Activated naive CD8-positive, alpha-beta T cell treated with anti-CD3 and anti-CD28 coated beads, Interleukin-2, amount 10 ng/mL, durations not matched to agents 7 days and 5 days (primary cell): Measurements from ENCODE around the gene MINK1. TPM values are rescaled to one million over a fixed set of nuclear protein-coding genes. Genes with fewer than 3 reads are reported as not detected.

Experiments used
- ATAC-seq: fragments of 150-1000 bp; cut with Tn5 transposase; one replicate; pipeline ENCODE4 v1.10.0; 2021; ENCODE audit warnings: low read depth, moderate library complexity
- POLR2A ChIA-PET: fragments of 350-600 bp; sonication (Branson Sonifier 250); formaldehyde crosslinking; loops from one replicate; lab custom pipeline; 2021; ENCODE audit warnings: antibody characterized with exemption; lab: Charles Lee
- DNase-seq: peaks from one replicate; pipeline ENCODE4 v3.0.0; 2021
- H3K27ac Mint-ChIP-seq: one replicate; pipeline ENCODE4 v1.8.0; 2022; ENCODE audit warnings: mild to moderate bottlenecking, mixed read lengths
- H3K27me3 Mint-ChIP-seq: one replicate; pipeline ENCODE4 v1.8.0; 2022; ENCODE audit warnings: mild to moderate bottlenecking, moderate library complexity, mixed read lengths
- H3K36me3 Mint-ChIP-seq: one replicate; pipeline ENCODE4 v1.8.0; 2021; ENCODE audit warnings: mild to moderate bottlenecking, mixed read lengths
- H3K4me1 Mint-ChIP-seq: one replicate; pipeline ENCODE4 v1.8.0; 2021; ENCODE audit warnings: mixed read lengths
- H3K4me3 Mint-ChIP-seq: one replicate; pipeline ENCODE4 v1.8.0; 2022; ENCODE audit warnings: mild to moderate bottlenecking, moderate library complexity, mixed read lengths
- H3K9me3 Mint-ChIP-seq: one replicate; pipeline ENCODE4 v1.8.0; 2021; ENCODE audit warnings: mixed read lengths
- total RNA-seq, 2 experiments: library from RNA; stranded (reverse); gene quantifications; one replicate each; pipeline ENCODE4 v1.2.3, GENCODE V29; 2021

Gene MINK1
- total RNA-seq, 2 experiments from 2014 or later = 123 to 128 TPM

- no peak overlapping the region for H3K4me3 Mint-ChIP-seq
- H3K27ac Mint-ChIP-seq = no peak overlapping the region
- no peak for ATAC-seq
- DNase-seq = no peak
- H3K9me3 Mint-ChIP-seq = no peaks in the 10 kb centered on the region
- H3K27me3 Mint-ChIP-seq = no peaks in the 10 kb centered on the region
- POLR2A ChIA-PET = interaction anchor here (0.7 kb wide), 1 partner anchor 408 kb away, joined by 4 read pairs; no protein-coding TSS in a partner anchor
- H3K36me3 Mint-ChIP-seq = peaks cover 5% of the 10 kb centered on the region
- H3K4me1 Mint-ChIP-seq = no peaks in the 10 kb centered on the region
Observed at GRCh38 chr17:4880857-4881256, 47.7 kb downstream of the MINK1 start.

- Mint-ChIP-seq H3K27me3 (no peaks in the 10 kb centered on the region), H3K4me1 (no peaks in the 10 kb centered on the region), H3K27ac (no peak overlapping the region), H3K4me3 (no peak overlapping the region), H3K9me3 (no peaks in the 10 kb centered on the region), H3K36me3 (peaks cover 9% of the 10 kb centered on the region)
- ATAC-seq (peak; percentile 82), DNase-seq (peak; percentile 74)
- POLR2A ChIA-PET = no interaction called here
Observed at GRCh38 chr17:4881761-4882555, 48.8 kb downstream of the MINK1 start.

- ATAC-seq (no peak), DNase-seq (no peak)
- Mint-ChIP-seq H3K27ac (no peak overlapping the region), H3K4me3 (no peak overlapping the region), H3K4me1 (no peaks in the 10 kb centered on the region), H3K9me3 (no peaks in the 10 kb centered on the region), H3K36me3 (peaks cover 11% of the 10 kb centered on the region), H3K27me3 (no peaks in the 10 kb centered on the region)
- POLR2A ChIA-PET = interaction anchor here (0.7 kb wide), 1 partner anchor 94 kb away, joined by 6 read pairs; no protein-coding TSS in a partner anchor
Observed at GRCh38 chr17:4884489-4884888, 51.3 kb downstream of the MINK1 start.

- Mint-ChIP-seq H3K27ac (no peak overlapping the region), H3K36me3 (peaks cover 11% of the 10 kb centered on the region), H3K4me1 (no peaks in the 10 kb centered on the region), H3K27me3 (no peaks in the 10 kb centered on the region), H3K4me3 (no peak overlapping the region), H3K9me3 (no peaks in the 10 kb centered on the region)
- POLR2A ChIA-PET = no interaction called here
- DNase-seq (no peak), ATAC-seq (no peak)
Observed at GRCh38 chr17:4886830-4887229, 53.7 kb downstream of the MINK1 start.

GRCh38 chr17:4887581-4887980, 54.4 kb downstream of the MINK1 start:
- Mint-ChIP-seq H3K4me1 (no peaks in the 10 kb centered on the region), H3K4me3 (no peak overlapping the region), H3K27ac (no peak overlapping the region), H3K27me3 (no peaks in the 10 kb centered on the region), H3K36me3 (peaks cover 13% of the 10 kb centered on the region), H3K9me3 (no peaks in the 10 kb centered on the region)
- no peak for DNase-seq
- POLR2A ChIA-PET = interaction anchor here (0.6 kb wide), 1 partner anchor 218 kb away, joined by 3 read pairs; no protein-coding TSS in a partner anchor
- ATAC-seq = no peak

- Mint-ChIP-seq H3K4me1 (no peaks in the 10 kb centered on the region), H3K4me3 (no peak overlapping the region), H3K9me3 (no peaks in the 10 kb centered on the region), H3K27me3 (no peaks in the 10 kb centered on the region), H3K27ac (no peak overlapping the region), H3K36me3 (peaks cover 11% of the 10 kb centered on the region)
- POLR2A ChIA-PET = interaction anchor here (1.0 kb wide), 2 partner anchors 8 to 120 kb away, joined by 3 read pairs; partner anchors contain the start of genes C17orf107 and TM4SF5
- DNase-seq = no peak
- no peak for ATAC-seq
Observed at GRCh38 chr17:4891411-4892410, 58.6 kb downstream of the MINK1 start.

- H3K9me3 Mint-ChIP-seq = no peaks in the 10 kb centered on the region
- DNase-seq (no peak), ATAC-seq (no peak)
- no peaks in the 10 kb centered on the region for H3K27me3 Mint-ChIP-seq
- POLR2A ChIA-PET = no interaction called here
- H3K36me3 Mint-ChIP-seq = peaks cover 7% of the 10 kb centered on the region
- no peak overlapping the region for H3K4me3 Mint-ChIP-seq
- H3K4me1 Mint-ChIP-seq = no peaks in the 10 kb centered on the region
- H3K27ac Mint-ChIP-seq = no peak overlapping the region
Observed at GRCh38 chr17:4892499-4893221, 59.5 kb downstream of the MINK1 start.

GRCh38 chr17:4893272-4893671, 60.1 kb downstream of the MINK1 start:
- DNase-seq (no peak), ATAC-seq (no peak)
- POLR2A ChIA-PET = no interaction called here
- Mint-ChIP-seq H3K4me3 (no peak overlapping the region), H3K9me3 (no peaks in the 10 kb centered on the region), H3K36me3 (peaks cover 7% of the 10 kb centered on the region), H3K4me1 (no peaks in the 10 kb centered on the region), H3K27me3 (no peaks in the 10 kb centered on the region), H3K27ac (no peak overlapping the region)

- POLR2A ChIA-PET = no interaction called here
- H3K4me1 Mint-ChIP-seq = no peaks in the 10 kb centered on the region
- ATAC-seq (no peak), DNase-seq (no peak)
- H3K9me3 Mint-ChIP-seq = no peaks in the 10 kb centered on the region
- no peaks in the 10 kb centered on the region for H3K27me3 Mint-ChIP-seq
- H3K27ac Mint-ChIP-seq = no peak overlapping the region
- no peak overlapping the region for H3K4me3 Mint-ChIP-seq
- H3K36me3 Mint-ChIP-seq = peaks cover 7% of the 10 kb centered on the region
Observed at GRCh38 chr17:4893721-4894560, 60.8 kb downstream of the MINK1 start.

- Mint-ChIP-seq H3K36me3 (peaks cover 7% of the 10 kb centered on the region), H3K27me3 (peaks cover 6% of the 10 kb centered on the region), H3K4me3 (no peak overlapping the region), H3K4me1 (peaks cover 5% of the 10 kb centered on the region), H3K9me3 (no peaks in the 10 kb centered on the region), H3K27ac (no peak overlapping the region)
- ATAC-seq = no peak
- DNase-seq = no peak
- POLR2A ChIA-PET = no interaction called here
Observed at GRCh38 chr17:4895121-4895520, 62.0 kb downstream of the MINK1 start.

GRCh38 chr17:4895657-4896331, 62.7 kb downstream of the MINK1 start:
- DNase-seq (no peak), ATAC-seq (no peak)
- Mint-ChIP-seq H3K4me3 (no peak overlapping the region), H3K27ac (no peak overlapping the region), H3K9me3 (no peaks in the 10 kb centered on the region), H3K4me1 (peaks cover 7% of the 10 kb centered on the region), H3K36me3 (peaks cover 7% of the 10 kb centered on the region), H3K27me3 (peaks cover 6% of the 10 kb centered on the region)
- POLR2A ChIA-PET = no interaction called here
